Keratinocyte (primary cell): Measurements from ENCODE around the gene BIK. TPM values are rescaled to one million over a fixed set of nuclear protein-coding genes. Genes with fewer than 3 reads are reported as not detected.
A peak's percentile ranks its signal among the peaks of the same experiment; 100 is the strongest.

Source experiments
- DNase-seq: peaks from one replicate; pipeline ENCODE4 v3.0.0-alpha.2; 2011; ENCODE audit warnings: low read depth, missing footprints, low spot score
- FAIRE-seq: peaks from 2 replicates; lab custom pipeline; 2011; peaks lifted over from hg19 to GRCh38; lab: Jason Lieb, UNC
- H2AFZ ChIP-seq: 2 replicates; pipeline ENCODE4 v1.6.0; 2012; ENCODE audit warnings: low read length, control low read depth, inconsistent platforms; ENCODE audit not compliant: control insufficient read depth
- H3K27ac ChIP-seq: 2 replicates; pipeline ENCODE4 v1.5.1; 2011; ENCODE audit warnings: low read length; ENCODE audit not compliant: control insufficient read depth, insufficient read depth
- H3K27me3 ChIP-seq: 3 replicates; pipeline ENCODE4 v1.6.0; 2011; ENCODE audit warnings: low read length; ENCODE audit not compliant: control insufficient read depth, insufficient read depth; ENCODE audit errors: extremely low read depth
- H3K36me3 ChIP-seq, 2 experiments: 2 replicates in 1 of 2; 3 replicates in 1 of 2; pipeline ENCODE4 v1.5.1; 2011; ENCODE audit warnings: low read length in 2 of 2, mild to moderate bottlenecking in 1 of 2; ENCODE audit not compliant: control insufficient read depth in 2 of 2, insufficient read depth in 2 of 2; ENCODE audit errors: extremely low read depth in 1 of 2
- H3K4me1 ChIP-seq: 3 replicates; pipeline ENCODE4 v1.5.1; 2011; ENCODE audit warnings: low read length; ENCODE audit not compliant: control insufficient read depth, insufficient read depth; ENCODE audit errors: extremely low read depth
- H3K4me2 ChIP-seq: 3 replicates; pipeline ENCODE4 v1.6.0; 2011; ENCODE audit warnings: low read depth, low read length; ENCODE audit not compliant: control insufficient read depth, insufficient read depth; ENCODE audit errors: extremely low read depth
- H3K4me3 ChIP-seq, 3 experiments: fragments of 200-600 bp in 1 of 3; sonication (generic) in 1 of 3; 2 replicates in 2 of 3; 3 replicates in 1 of 3; pipeline ENCODE4 v1.5.1; 2011 to 2016; ENCODE audit warnings: low read length in 3 of 3, mild to moderate bottlenecking in 3 of 3, control low read depth in 2 of 3, inconsistent platforms in 1 of 3, low read depth in 1 of 3, mixed read lengths in 1 of 3, mixed run types in 1 of 3, moderate library complexity in 1 of 3; ENCODE audit not compliant: control insufficient read depth in 2 of 3, insufficient read depth in 2 of 3; ENCODE audit errors: extremely low read depth in 1 of 3
- H3K79me2 ChIP-seq: 2 replicates; pipeline ENCODE4 v1.6.0; 2012; ENCODE audit warnings: low read length; ENCODE audit not compliant: control insufficient read depth, insufficient read depth
- H3K9ac ChIP-seq: 3 replicates; pipeline ENCODE4 v1.6.0; 2011; ENCODE audit warnings: low read length; ENCODE audit not compliant: control insufficient read depth, insufficient read depth; ENCODE audit errors: extremely low read depth
- H3K9me1 ChIP-seq: 3 replicates; pipeline ENCODE4 v1.6.0; 2011; ENCODE audit warnings: low read length; ENCODE audit not compliant: control insufficient read depth, insufficient read depth; ENCODE audit errors: extremely low read depth
- H3K9me3 ChIP-seq: 2 replicates; pipeline ENCODE4 v1.5.1; 2012; ENCODE audit warnings: low read depth, low read length; ENCODE audit not compliant: control insufficient read depth
- H4K20me1 ChIP-seq: 3 replicates; pipeline ENCODE4 v1.6.0; 2011; ENCODE audit warnings: low read length; ENCODE audit not compliant: control insufficient read depth, insufficient read depth; ENCODE audit errors: extremely low read depth
- CTCF ChIP-seq, 3 experiments: IDR thresholded peaks in 1 of 3; conservative IDR thresholded peaks in 1 of 3; optimal IDR thresholded peaks in 1 of 3; 2 replicates in 2 of 3; 3 replicates in 1 of 3; pipeline versions ENCODE3 to v1.5.1; 2011; ENCODE audit warnings: low read length in 3 of 3, mild to moderate bottlenecking in 3 of 3, moderate library complexity in 2 of 3, control low read depth in 1 of 3, inconsistent platforms in 1 of 3; ENCODE audit not compliant: insufficient read depth in 2 of 3; ENCODE audit errors: extremely low read depth in 1 of 3
- EZH2 ChIP-seq: IDR thresholded peaks from one replicate; pipeline ENCODE4 v1.6.1; 2012; ENCODE audit warnings: inconsistent platforms, mild to moderate bottlenecking, low read length, moderate library complexity
- dilution Hi-C: fragments of 300-500 bp; cut with MboI; formaldehyde crosslinking; loops from one replicate; pipeline ENCODE4 v1.7.0; 2020; ENCODE audit warnings: low sequenced_read_pairs; ENCODE audit not compliant: extremely low pct_ligation_motif_present
- polyA plus RNA-seq, 5 experiments: library from polyadenylated mRNA; depleted of rRNA in 3 of 5; stranded (reverse) in 3 of 5; stranded (forward) in 1 of 5; unstranded in 1 of 5; fragments of >200 nt; gene quantifications; 1 replicate in 1 of 5; 2 replicates in 3 of 5; 3 replicates in 1 of 5; pipeline versions ENCODE4 v1.2.1 to v1.2.3, GENCODE V29; 2011 to 2012; ENCODE audit warnings: missing spikeins in 2 of 5, low read depth in 1 of 5, low replicate concordance in 1 of 5

The BIK gene
- polyA plus RNA-seq, 1 donor (not counting 4 experiments of a cell fraction or from before 2014, with no cell fraction given), result 4.4 TPM

GRCh38 chr22:43098356-43098755 is 12.2 kb upstream of the BIK start:
- no peak for FAIRE-seq

GRCh38 chr22:43099095-43099494 is 11.5 kb upstream of the BIK start:
- FAIRE-seq (peak; percentile 26), DNase-seq (no peak)
- H3K9me3 ChIP-seq, result peaks cover 9% of the 10 kb centered on the region
- H3K9me1 ChIP-seq, result no peaks in the 10 kb centered on the region
- H3K4me2 ChIP-seq, result no peak overlapping the region
- H3K27ac ChIP-seq, result no peak overlapping the region
- H4K20me1 ChIP-seq, result no peaks in the 10 kb centered on the region
- TF ChIP-seq EZH2 (no peak), CTCF (optimal IDR thresholded peaks at IDR 0.05 in 1 of 3, IDR thresholded peaks at IDR 0.05 in 1 of 3, conservative IDR thresholded peaks at IDR 0.05 in 1 of 3; ENCODE audit: extremely low read depth in 1 of 3, insufficient read depth in 2 of 3, low read length in 3 of 3) (no peak)
- no peaks in the 10 kb centered on the region for H3K27me3 ChIP-seq
- no peak overlapping the region for H3K9ac ChIP-seq
- peaks cover 19% of the 10 kb centered on the region for H3K4me1 ChIP-seq
- H3K4me3 ChIP-seq, result no peak overlapping the region
- no peak overlapping the region for H2AFZ ChIP-seq
- H3K36me3 ChIP-seq, result no peaks in the 10 kb centered on the region
- dilution Hi-C loops, result no loop called here
- H3K79me2 ChIP-seq, result no peaks in the 10 kb centered on the region

More at GRCh38 chr22:43098356-43098755, 12.2 kb upstream of the BIK start:
- peaks cover 24% of the 10 kb centered on the region for H3K4me1 ChIP-seq
- H3K27me3 ChIP-seq, result no peaks in the 10 kb centered on the region
- no peaks in the 10 kb centered on the region for H3K36me3 ChIP-seq
- H3K9me3 ChIP-seq, result peaks cover 9% of the 10 kb centered on the region
- no peak overlapping the region for H3K4me3 ChIP-seq
- no peaks in the 10 kb centered on the region for H3K9me1 ChIP-seq
- H3K4me2 ChIP-seq, result no peak overlapping the region
- H4K20me1 ChIP-seq, result no peaks in the 10 kb centered on the region
- H3K79me2 ChIP-seq, result no peaks in the 10 kb centered on the region
- no peak overlapping the region for H3K27ac ChIP-seq
- no peak overlapping the region for H3K9ac ChIP-seq
- no peak for DNase-seq
- dilution Hi-C loops, result no loop called here
- H2AFZ ChIP-seq, result peak overlapping the region; percentile 26
- TF ChIP-seq EZH2 (no peak), CTCF (optimal IDR thresholded peaks at IDR 0.05 in 1 of 3, IDR thresholded peaks at IDR 0.05 in 1 of 3, conservative IDR thresholded peaks at IDR 0.05 in 1 of 3; ENCODE audit: extremely low read depth in 1 of 3, insufficient read depth in 2 of 3, low read length in 3 of 3) (no peak)
